Cortex of kidney (tissue), 1 donor: ENCODE measurements around the gene KIN.
"Not testable (repeated sequence)": the region's sequence is repeated elsewhere in the genome, so short reads cannot be mapped to it uniquely, and the experiment has no call there.

Experiments used
- DNase-seq: peaks from one replicate; lab custom pipeline; 2025; lab: John Stamatoyannopoulos, UW

The KIN gene

DNA sequence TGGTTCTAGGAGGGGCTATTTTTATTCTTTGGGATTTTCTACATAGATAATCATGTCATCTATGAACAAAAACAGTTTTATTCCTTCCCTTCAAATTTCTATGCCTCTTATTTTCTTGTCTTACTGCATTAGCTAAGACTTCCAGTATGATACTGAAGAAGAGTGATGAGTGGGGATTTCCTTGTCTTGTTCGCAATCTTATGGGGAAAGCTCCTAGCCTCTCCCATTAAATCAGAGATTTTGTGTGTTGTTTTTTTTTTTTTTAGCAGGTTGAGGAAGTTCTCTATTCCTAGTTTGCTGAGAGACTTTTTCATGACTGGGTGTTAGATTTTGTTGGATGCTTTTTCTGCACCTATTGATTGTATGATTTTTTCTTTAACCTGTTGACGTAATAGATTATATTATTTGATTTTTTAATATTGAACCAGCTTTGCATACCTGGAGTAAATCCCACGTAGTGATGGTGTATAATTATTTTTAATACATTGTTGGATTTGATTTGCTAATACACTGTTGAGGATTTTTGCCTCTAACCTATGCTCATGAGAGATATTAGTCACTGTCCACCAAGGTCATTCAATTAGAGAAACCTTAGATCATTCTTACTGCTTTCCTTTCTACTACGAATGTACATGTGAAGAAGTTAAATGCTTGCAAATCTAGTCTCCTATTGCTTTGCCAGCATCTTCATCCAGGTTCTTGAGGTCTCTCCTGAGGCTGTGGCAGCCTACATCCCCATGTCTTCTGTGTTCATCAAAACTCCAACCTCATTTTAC lies 6.6 kb upstream of the KIN start:
- no peak for DNase-seq

- no peak for DNase-seq
These were observed 4.7 kb upstream of the KIN start for GRCh38 chr10:7792541-7792940.

DNA sequence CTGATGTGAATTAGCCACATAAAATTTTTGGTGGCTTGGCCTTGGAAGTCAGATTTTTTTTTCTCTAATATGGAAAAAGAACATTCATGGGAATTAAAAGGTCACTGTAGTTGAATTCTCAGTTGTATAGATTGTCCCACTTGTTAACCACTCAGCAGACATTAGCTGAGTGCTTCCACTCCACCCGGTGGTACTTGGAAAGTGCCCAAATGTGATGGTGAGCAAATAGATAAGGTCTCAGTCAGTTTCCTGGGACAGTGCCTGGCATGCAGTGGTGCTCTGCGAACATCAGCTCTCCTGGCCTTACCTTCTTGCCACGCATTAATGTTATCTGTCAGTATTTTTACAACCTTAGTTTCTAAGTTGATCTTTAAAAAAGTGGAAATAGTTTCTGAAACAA lies 1.6 kb upstream of the KIN start:
- no peak for DNase-seq

- DNase-seq: no peak
These were observed 970 bp upstream of the KIN start for GRCh38 chr10:7788639-7789286.

DNA sequence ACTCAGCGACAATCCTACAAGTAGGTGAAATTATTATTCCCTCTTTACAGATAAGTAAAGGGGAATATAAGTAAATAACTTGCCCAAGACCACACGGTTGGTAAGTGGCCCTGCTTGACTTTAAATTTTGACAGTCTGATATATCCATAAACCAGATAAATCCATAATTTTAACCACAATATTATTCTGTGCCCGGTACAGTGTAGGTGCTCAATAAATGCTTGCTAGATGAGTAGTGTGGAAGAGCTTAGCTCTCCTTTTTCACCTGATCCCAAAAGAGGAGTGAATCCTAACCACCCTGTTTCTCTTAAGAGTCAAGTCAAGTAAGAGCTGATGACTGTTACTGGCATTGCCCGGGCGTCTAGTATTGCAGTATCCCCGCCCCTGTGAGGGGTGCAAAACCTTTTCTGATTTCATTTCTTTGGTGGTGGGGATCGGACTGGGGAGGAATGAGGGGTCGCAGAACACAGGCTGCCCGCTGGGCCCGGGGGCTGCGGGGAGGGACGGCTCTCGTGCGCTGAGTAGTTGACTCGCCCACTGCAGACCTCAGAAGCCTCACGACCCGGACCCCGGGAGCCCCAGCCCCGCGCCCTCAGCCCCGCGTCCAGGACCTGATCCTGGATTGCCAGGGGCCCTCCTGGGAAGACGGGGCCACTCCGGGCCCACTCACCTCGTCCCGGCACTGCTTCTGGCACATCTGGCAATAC lies 490 bp downstream of the KIN start:
- DNase-seq: no peak

DNA sequence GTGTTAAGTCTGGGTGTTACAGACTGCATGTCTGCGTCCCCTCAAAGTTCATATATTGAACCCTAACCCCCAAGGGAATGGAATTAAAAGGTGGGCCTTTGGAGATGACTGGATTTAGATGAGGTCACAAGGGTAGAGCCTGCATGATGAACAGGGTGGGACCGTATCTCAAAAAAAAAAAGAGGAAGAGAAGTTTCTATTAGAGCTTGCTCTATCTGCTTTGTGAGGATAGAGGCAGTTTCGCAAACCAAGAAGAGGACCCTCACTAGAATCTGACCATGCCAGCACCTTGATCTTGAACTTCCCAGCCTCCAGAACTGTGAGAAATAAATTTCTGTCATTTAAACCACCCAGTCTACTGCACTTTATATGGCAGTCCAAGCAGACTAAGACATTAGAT lies 1.4 kb downstream of the KIN start:
- no peak for DNase-seq

- DNase-seq: not testable (repeated sequence)
These were observed 5.6 kb downstream of the KIN start for GRCh38 chr10:7782194-7782593.

- DNase-seq: no peak
These were observed 11.0 kb downstream of the KIN start for GRCh38 chr10:7776777-7777176.

GRCh38 chr10:7773845-7774801 lies 13.7 kb downstream of the KIN start:
- no peak for DNase-seq

DNA sequence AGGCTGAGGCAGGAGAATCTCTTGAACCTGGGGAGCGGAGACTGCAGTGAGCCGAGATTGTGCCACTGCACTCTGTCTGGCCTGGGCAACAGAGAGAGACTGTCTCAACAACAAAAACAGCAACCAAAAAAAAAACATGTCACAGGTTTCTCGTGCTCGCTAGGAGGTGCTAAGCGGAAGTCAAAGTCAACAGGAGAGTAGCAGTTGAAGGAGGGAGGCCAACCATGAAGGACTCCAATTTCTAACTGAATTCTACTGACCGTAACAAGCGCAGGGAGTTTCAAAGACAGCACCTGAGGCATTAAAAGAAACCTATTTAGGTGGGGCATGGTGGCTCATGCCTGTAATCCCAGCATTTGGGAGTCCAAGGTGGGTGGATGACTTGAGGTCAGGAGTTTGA lies 19.4 kb downstream of the KIN start:
- no peak for DNase-seq

- no peak for DNase-seq
These were observed 20.6 kb downstream of the KIN start for GRCh38 chr10:7767209-7767608.

DNA sequence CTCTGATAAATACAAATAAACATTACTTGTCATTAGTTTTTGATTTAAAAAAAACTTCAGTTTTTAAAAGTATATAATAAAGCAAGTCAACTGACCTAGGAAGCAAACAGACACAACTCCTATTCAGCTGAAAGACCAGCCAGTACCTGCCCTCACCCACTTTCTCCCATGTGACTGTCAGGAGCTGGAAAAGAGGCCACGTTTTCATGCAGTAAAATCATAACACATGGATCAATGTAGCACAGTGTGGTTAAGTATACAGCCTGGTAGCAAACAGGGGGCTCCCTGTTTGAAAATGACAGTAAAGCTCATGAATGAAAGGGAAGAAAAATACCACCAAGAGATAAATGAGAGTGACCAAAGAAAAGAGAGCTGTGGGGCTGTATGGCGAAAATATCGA lies 21.6 kb downstream of the KIN start:
- no peak for DNase-seq

DNA sequence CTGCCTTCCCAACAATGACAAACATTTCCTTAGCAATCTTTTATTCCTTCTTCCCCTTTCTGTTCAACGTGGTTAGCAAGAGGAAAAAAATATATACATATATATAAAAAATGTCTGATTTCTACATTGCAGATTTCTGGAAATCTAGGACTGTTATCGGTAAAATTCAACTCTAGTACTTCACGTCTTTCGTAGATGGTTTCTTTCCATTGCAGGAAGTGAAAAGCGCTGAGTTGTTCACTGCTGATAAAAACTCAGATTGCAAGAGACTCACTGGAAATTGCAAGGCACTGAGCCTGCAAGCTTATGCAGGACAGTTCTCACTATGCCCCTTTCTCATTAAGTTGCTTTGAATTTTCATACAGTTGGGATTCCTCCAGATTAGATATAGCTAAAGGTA lies 23.9 kb downstream of the KIN start:
- no peak for DNase-seq

- no peak for DNase-seq
These were observed 31.3 kb downstream of the KIN start for GRCh38 chr10:7756360-7756992.

GRCh38 chr10:7755103-7755502 lies 32.7 kb downstream of the KIN start:
- DNase-seq: no peak

DNA sequence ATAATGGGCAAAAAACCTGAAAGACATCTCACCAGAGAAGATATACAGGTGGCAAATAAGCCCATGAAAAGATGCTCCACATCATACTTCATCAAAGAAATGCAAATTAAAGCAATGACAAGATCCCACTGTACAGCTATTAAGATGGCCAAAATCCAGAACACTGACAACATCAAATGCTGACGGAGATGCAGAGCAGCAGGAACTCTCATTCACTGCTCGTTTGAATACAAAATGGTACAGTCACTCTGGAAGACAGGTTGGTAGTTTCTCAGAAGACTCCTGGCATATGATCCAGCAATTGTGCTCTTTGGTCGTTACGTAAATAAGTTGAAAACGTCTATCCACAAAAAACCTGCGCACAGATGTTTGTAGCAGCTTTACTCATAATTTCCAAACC lies 35.5 kb downstream of the KIN start:
- no peak for DNase-seq

GRCh38 chr10:7750222-7750621 lies 37.6 kb downstream of the KIN start:
- no peak for DNase-seq

DNA sequence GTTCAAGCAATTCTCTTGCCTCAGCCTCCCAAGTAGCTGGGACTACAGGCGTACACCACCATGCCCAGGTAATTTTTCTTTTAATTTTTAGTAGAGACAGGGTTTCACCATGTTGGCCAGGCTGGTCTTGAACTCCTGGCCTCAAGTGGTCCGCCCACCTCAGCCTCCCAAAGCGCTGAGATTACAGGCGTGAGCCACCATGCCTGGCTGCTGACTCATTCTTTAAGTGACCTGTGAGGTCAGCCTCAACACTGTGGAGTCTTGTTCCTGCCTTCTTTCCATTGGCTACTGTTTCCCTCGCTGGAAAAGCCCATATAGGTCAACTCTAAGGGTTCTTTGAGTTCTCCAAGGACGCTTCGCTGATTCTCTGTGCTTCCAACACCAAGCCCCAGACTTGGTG lies 39.2 kb downstream of the KIN start:
- DNase-seq: not testable (repeated sequence)

DNA sequence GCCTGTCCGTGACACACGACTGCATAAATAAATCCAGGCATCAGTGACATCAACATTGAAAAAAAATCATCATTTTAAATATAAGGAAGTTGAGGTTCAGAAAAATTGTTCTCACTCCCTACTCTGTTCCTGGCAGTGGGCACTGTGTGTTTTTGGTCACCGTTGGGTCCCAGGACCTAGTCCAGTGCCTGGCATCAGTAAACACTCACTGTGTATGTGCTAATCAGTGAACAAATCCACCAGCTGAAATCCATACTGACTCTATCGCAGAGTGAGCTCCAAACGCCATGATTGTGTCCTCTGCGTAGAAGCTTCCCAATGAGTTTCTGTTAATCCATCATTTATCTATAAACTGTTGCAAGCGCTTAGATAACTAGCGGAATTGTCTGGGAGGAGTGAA lies 43.5 kb downstream of the KIN start:
- DNase-seq: no peak

DNA sequence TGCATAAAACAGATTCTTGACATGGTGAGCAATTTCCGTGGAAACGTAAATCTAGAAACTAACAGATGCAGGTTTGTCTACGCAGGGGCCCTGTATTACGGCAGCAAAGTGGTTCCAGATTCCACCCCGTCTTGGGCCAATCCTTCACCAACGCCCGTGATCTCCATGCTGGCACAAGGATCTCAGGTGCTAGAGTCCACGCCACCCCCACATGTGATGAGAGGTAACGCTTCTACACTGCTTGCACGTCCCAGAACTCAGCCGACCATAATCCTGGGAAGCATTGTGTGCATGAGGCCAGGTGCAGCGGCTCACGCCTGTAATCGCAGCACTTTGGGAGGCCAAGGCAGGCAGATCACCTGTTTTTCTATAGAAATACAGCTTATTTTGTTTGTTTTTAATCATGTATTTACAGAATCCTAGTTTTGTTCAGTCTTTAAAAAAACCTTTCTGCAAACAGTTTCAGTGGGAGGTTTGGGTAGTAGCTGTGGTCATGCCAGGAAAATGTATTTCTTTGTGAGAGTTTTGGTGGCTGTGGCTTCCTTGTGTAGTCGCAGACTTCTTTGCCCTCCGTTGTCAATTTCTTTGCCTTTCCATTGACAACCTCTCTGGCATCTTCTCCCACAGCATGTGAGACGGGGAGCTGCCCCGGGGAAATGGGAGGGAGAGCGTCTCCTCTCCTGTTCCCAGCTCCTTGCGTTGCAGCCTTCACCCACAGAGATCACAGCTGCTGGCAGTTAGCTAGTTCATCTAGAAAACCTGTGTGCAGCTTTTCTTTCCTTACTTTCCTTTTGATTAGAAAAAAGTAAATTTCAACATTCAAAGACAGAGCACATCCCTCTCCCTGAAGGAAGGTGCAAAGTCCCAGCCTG lies 49.0 kb downstream of the KIN start:
- no peak for DNase-seq

DNA sequence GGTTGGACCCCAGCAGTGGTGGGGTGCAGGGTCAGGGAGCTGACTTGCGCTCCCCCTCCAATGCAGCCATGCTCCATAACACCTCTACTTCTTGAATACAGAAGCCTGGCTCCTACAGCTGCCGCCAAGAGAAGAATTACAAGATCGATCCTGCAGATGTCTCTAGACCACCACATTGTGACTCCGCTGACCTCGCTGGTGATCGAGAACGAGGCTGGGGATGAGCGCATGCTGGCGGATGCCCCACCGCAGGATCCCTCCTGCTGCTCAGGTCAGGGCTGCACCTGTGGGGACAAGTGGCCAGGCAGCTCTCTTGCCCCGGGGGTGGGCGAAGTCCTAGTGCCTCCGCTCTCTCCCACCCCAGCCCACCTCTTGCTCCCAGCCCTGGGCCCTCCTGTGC lies 53.0 kb downstream of the KIN start:
- DNase-seq: no peak
